Hepatocyte (in vitro differentiated cells): ENCODE results near the gene PRKAG2. TPM values are rescaled to one million over a fixed set of nuclear protein-coding genes. Genes with fewer than 3 reads are reported as not detected.

ENCODE experiments used
- DNase-seq: peaks from one replicate; pipeline ENCODE4 v3.0.0-alpha.2; 2016; ENCODE audit warnings: low spot score
- H2AFZ ChIP-seq: fragments of 200-600 bp; sonication (generic); 2 replicates; pipeline ENCODE4 v1.6.0; 2016; ENCODE audit warnings: antibody characterized with exemption, mild to moderate bottlenecking
- H3K27ac ChIP-seq: fragments of 200-600 bp; sonication (generic); 2 replicates; pipeline ENCODE4 v1.5.1; 2016; ENCODE audit warnings: mild to moderate bottlenecking
- H3K27me3 ChIP-seq: fragments of 200-600 bp; sonication (generic); 2 replicates; pipeline ENCODE4 v1.6.1; 2016
- H3K36me3 ChIP-seq: fragments of 200-600 bp; sonication (generic); replicated peaks from 2 replicates; pipeline ENCODE4 v1.5.1; 2016; ENCODE audit warnings: low read depth; ENCODE audit not compliant: insufficient read depth
- H3K4me1 ChIP-seq: fragments of 200-600 bp; sonication (generic); 2 replicates; pipeline ENCODE4 v1.5.1; 2016; ENCODE audit warnings: mild to moderate bottlenecking, moderate library complexity; ENCODE audit not compliant: insufficient read depth
- H3K4me2 ChIP-seq: fragments of 200-600 bp; sonication (generic); 2 replicates; pipeline ENCODE4 v1.6.0; 2016
- H3K4me3 ChIP-seq: fragments of 200-600 bp; sonication (generic); 2 replicates; pipeline ENCODE4 v1.5.1; 2016; ENCODE audit warnings: mild to moderate bottlenecking
- H3K79me2 ChIP-seq: fragments of 200-600 bp; sonication (generic); 2 replicates; pipeline ENCODE4 v1.6.0; 2017; ENCODE audit warnings: mild to moderate bottlenecking
- H3K9me2 ChIP-seq: fragments of 200-600 bp; sonication (generic); replicated peaks from 2 replicates; pipeline ENCODE4 v1.6.0; 2017; ENCODE audit warnings: mild to moderate bottlenecking; ENCODE audit not compliant: insufficient read depth
- H3K9me3 ChIP-seq: fragments of 200-600 bp; sonication (generic); 2 replicates; pipeline ENCODE4 v1.5.1; 2016; ENCODE audit warnings: low read depth, mild to moderate bottlenecking
- H4K20me1 ChIP-seq: fragments of 200-600 bp; sonication (generic); 2 replicates; pipeline ENCODE4 v1.6.0; 2016; ENCODE audit warnings: mild to moderate bottlenecking; ENCODE audit not compliant: insufficient read depth, poor library complexity, severe bottlenecking
- CTCF ChIP-seq: fragments of 200-600 bp; sonication (generic); IDR thresholded peaks from 2 replicates; pipeline ENCODE4 v1.5.1; 2016; ENCODE audit warnings: antibody characterized with exemption, mild to moderate bottlenecking; ENCODE audit not compliant: poor library complexity
- EZH2 ChIP-seq: fragments of 200-600 bp; sonication (generic); IDR thresholded peaks from 2 replicates; pipeline ENCODE4 v1.6.1; 2016; ENCODE audit warnings: antibody characterized with exemption, mild to moderate bottlenecking, borderline replicate concordance
- EZH2phosphoT487 ChIP-seq: fragments of 200-600 bp; sonication (generic); IDR thresholded peaks from one replicate; pipeline ENCODE4 v1.6.1; 2018; ENCODE audit warnings: antibody characterized with exemption, mild to moderate bottlenecking, low read depth, moderate library complexity; ENCODE audit not compliant: unreplicated experiment, severe bottlenecking
- WGBS: methylation state at CpG from one replicate; pipeline ENCODE4 v1.1.6; 2016; ENCODE audit warnings: low lambda C conversion rate; ENCODE audit errors: missing lambda C conversion rate; 5-methylcytosine and 5-hydroxymethylcytosine counted together
- polyA plus RNA-seq: library from polyadenylated mRNA; unstranded; fragments of >200 nt; fragmentation: Nextera tagmentation; extraction: Ambion mirVana; gene quantifications from 2 replicates; pipeline ENCODE4 v1.2.1, GENCODE V29; 2016
- total RNA-seq: library from RNA; depleted of rRNA; stranded (reverse); fragments of >200 nt; gene quantifications from 2 replicates; pipeline ENCODE4 v1.2.3, GENCODE V29; 2014

PRKAG2 gene
- total and polyA plus RNA-seq, 2 experiments from 2014 or later, result 17.8 to 23.4 TPM

- TF ChIP-seq CTCF, result no peak
- TF ChIP-seq EZH2phosphoT487, result no peak
- no peaks in the 10 kb centered on the region for H3K27me3 ChIP-seq
- H4K20me1 ChIP-seq, result no peaks in the 10 kb centered on the region
- H3K9me3 ChIP-seq, result no peaks in the 10 kb centered on the region
- H2AFZ ChIP-seq, result no peak overlapping the region
- H3K79me2 ChIP-seq, result no peaks in the 10 kb centered on the region
- H3K4me2 ChIP-seq, result no peak overlapping the region
- 61% methylated on average over 12 of the region's 12 CpGs for WGBS
- H3K4me3 ChIP-seq, result no peak overlapping the region
- no peaks in the 10 kb centered on the region for H3K4me1 ChIP-seq
- no peak overlapping the region for H3K27ac ChIP-seq
- no peaks in the 10 kb centered on the region for H3K36me3 ChIP-seq
- DNase-seq, result no peak
- H3K9me2 ChIP-seq, result no peaks in the 10 kb centered on the region
Measured at GRCh38 chr7:151836927-151837205, 40.0 kb downstream of the PRKAG2 start.

- no peaks in the 10 kb centered on the region for H3K79me2 ChIP-seq
- H3K9me3 ChIP-seq, result no peaks in the 10 kb centered on the region
- WGBS, result 90% methylated on average over 16 of the region's 16 CpGs
- H3K4me2 ChIP-seq, result no peak overlapping the region
- H3K9me2 ChIP-seq, result no peaks in the 10 kb centered on the region
- no peak for DNase-seq
- no peak overlapping the region for H3K27ac ChIP-seq
- H2AFZ ChIP-seq, result no peak overlapping the region
- TF ChIP-seq CTCF (no peak), EZH2phosphoT487 (no peak), EZH2 (no peak)
- no peaks in the 10 kb centered on the region for H3K4me1 ChIP-seq
- H3K4me3 ChIP-seq, result no peak overlapping the region
- no peaks in the 10 kb centered on the region for H3K27me3 ChIP-seq
- no peaks in the 10 kb centered on the region for H4K20me1 ChIP-seq
- no peaks in the 10 kb centered on the region for H3K36me3 ChIP-seq
Measured at GRCh38 chr7:151836191-151836926, 40.6 kb downstream of the PRKAG2 start.

- Histone ChIP-seq H3K9me3 (no peaks in the 10 kb centered on the region), H3K79me2 (no peaks in the 10 kb centered on the region), H3K27me3 (no peaks in the 10 kb centered on the region), H3K9me2 (no peaks in the 10 kb centered on the region), H3K27ac (no peak overlapping the region), H3K4me2 (no peak overlapping the region), H2AFZ (no peak overlapping the region), H3K4me3 (no peak overlapping the region), H3K36me3 (no peaks in the 10 kb centered on the region), H4K20me1 (no peaks in the 10 kb centered on the region), H3K4me1 (no peaks in the 10 kb centered on the region)
- WGBS, result 93% methylated on average over 9 of the region's 9 CpGs
- TF ChIP-seq EZH2 (no peak), EZH2phosphoT487 (no peak), CTCF (no peak)
- DNase-seq, result no peak
Measured at GRCh38 chr7:151835636-151836035, 41.3 kb downstream of the PRKAG2 start.
